NB4 (cell line): Measurements from ENCODE around the gene ITGA2B.

Experiments
- POLR2A ChIP-seq: IDR thresholded peaks from 2 replicates; pipeline ENCODE4 v1.6.1; 2011; ENCODE audit warnings: mild to moderate bottlenecking; ENCODE audit not compliant: insufficient read length; ENCODE audit errors: extremely low read depth
- TF ChIP-seq, protein P1 (sequence below): IDR thresholded peaks from one replicate; pipeline ENCODE4 v1.5.1; 2012; ENCODE audit warnings: low read depth, low read length

DNA sequence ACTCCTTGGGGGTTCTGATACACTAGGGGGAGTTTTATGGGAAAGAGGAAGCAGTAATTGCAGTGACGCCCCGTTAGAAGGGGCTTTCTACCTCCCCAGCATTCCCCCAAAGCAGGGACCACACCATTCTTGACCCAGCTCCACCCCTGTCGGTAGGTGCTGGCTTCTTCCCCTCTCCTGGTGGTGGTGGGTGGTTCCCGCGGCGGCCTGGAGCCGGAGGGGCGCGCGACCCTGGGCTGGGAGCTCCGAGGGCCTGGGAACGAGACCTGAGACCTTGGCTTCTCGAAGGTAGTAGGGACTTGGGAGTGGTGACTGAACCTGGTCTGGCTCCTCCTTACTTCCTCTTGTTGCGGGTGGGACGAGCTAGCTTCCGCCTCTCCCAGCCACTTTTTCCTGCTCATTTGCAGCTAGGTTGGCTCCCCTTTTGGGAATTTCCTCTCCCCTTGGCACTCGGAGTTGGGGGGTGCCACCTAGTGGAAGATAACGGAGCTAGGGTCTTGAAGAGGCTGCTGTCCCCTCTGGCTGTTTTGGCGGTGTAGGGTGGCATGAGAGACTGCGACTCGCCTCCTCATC is 43.9 kb downstream of the ITGA2B start:
- TF ChIP-seq POLR2A: no peak
- TF ChIP-seq, protein P1, sequence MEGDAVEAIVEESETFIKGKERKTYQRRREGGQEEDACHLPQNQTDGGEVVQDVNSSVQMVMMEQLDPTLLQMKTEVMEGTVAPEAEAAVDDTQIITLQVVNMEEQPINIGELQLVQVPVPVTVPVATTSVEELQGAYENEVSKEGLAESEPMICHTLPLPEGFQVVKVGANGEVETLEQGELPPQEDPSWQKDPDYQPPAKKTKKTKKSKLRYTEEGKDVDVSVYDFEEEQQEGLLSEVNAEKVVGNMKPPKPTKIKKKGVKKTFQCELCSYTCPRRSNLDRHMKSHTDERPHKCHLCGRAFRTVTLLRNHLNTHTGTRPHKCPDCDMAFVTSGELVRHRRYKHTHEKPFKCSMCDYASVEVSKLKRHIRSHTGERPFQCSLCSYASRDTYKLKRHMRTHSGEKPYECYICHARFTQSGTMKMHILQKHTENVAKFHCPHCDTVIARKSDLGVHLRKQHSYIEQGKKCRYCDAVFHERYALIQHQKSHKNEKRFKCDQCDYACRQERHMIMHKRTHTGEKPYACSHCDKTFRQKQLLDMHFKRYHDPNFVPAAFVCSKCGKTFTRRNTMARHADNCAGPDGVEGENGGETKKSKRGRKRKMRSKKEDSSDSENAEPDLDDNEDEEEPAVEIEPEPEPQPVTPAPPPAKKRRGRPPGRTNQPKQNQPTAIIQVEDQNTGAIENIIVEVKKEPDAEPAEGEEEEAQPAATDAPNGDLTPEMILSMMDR: peak; percentile 75
